Renal pelvis (tissue), 4 donors: ENCODE data around the gene SDK1. TPM values are rescaled to one million over a fixed set of nuclear protein-coding genes. Genes with fewer than 3 reads are reported as not detected.

Source experiments
- DNase-seq: peaks from one replicate; pipeline ENCODE4 v3.0.0-alpha.2; 2013
- polyA plus RNA-seq, 3 donors: library from polyadenylated mRNA; unstranded; fragments of 120-200 nt; gene quantifications; one replicate each; pipeline ENCODE4 v1.2.1, GENCODE V29; 2013; ENCODE audit not compliant: insufficient read length in 3 of 3

The SDK1 gene
- polyA plus RNA-seq, 3 donors, result 7.5 to 8.9 (median 8.4) TPM

- no peak for DNase-seq
Observed at GRCh38 chr7:3408814-3409595, 108.0 kb downstream of the SDK1 start.

DNA sequence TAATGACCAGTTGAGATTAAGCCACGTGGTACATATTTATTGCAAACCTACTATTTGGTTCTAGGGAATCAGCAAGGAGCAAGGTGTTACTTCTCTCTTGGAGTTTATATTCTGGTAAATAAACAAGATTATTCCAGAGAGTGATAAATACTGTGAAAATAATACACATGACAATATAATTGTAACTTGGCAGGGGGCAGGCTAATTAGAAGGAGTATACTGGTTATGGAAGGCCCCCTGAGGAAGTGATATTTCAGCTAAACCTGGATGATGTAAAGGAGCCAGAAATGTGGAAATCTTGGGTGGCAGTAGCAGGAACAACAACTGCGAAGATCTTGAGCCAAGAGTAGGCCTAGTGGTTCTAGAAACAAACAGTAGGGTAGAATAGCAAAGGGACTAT lies 111.8 kb downstream of the SDK1 start:
- no peak for DNase-seq

DNA sequence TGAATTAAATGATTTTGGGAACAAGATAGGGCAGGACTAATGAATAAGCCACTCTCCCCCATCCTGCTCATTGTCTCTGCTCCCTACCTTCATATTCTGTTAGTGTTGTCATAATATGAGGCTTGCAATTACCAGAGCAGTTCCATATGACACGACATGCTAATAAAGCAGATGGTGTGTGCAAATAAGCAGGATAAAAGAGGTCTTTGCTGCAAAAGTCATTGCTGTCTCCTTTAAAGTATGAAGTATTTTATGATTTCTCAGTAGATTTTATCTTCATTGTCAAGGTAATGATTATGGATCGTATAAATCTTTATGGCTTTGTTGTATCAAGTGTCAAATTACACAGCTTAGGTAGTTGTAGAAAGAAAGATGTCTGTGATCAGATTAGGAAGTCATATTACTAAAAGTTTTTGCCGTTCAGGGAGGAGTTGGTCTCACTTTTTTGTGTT lies 114.8 kb downstream of the SDK1 start:
- no peak for DNase-seq

- no peak for DNase-seq
Observed at GRCh38 chr7:3416453-3416852, 115.4 kb downstream of the SDK1 start.

- no peak for DNase-seq
Observed at GRCh38 chr7:3425087-3425486, 124.0 kb downstream of the SDK1 start.

- DNase-seq, result no peak
Observed at GRCh38 chr7:3426064-3426463, 125.0 kb downstream of the SDK1 start.

GRCh38 chr7:3427957-3428356 lies 126.9 kb downstream of the SDK1 start:
- no peak for DNase-seq

DNA sequence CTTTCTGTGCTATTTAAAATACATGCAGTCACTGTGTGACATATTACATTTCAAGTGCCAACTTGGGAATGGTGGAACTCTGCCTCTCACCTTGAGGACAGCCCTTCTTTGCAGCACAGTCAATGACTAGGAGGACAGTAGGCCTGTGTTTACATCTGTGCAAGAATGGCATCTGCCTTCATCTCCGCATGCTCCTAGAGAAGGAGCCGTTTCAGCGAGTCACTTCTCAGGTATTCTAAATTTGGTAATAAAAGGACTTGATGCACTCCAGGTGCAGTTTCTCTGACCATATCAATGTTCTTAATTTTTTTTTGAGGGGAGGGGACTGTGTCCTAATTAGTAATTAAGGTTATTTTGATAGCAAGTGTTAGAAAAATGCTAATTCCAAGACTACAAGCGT lies 128.9 kb downstream of the SDK1 start:
- no peak for DNase-seq

DNA sequence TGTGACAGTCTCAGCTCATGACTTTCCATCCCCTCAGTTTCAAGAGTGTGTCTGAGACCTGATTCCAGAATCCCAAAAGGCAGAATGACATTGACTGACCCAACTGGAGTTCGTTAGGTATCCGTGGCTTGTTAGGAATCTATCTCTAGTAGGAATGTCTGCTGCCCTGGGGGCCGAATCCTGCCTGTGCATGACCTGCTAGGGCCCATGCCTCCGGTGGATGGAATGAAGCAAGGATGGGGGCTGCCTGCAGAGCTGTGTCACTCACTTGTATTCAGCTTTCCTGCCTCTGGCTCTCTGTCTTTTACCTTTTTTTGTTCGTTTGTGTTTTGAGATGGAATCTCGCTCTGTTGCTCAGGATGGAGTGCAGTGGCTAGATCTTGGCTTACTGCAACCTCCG lies 129.5 kb downstream of the SDK1 start:
- no peak for DNase-seq

- DNase-seq, result no peak
Observed at GRCh38 chr7:3431306-3431705, 130.3 kb downstream of the SDK1 start.

- no peak for DNase-seq
Observed at GRCh38 chr7:3432911-3433310, 131.9 kb downstream of the SDK1 start.

GRCh38 chr7:3434611-3435010 lies 133.6 kb downstream of the SDK1 start:
- DNase-seq, result no peak

DNA sequence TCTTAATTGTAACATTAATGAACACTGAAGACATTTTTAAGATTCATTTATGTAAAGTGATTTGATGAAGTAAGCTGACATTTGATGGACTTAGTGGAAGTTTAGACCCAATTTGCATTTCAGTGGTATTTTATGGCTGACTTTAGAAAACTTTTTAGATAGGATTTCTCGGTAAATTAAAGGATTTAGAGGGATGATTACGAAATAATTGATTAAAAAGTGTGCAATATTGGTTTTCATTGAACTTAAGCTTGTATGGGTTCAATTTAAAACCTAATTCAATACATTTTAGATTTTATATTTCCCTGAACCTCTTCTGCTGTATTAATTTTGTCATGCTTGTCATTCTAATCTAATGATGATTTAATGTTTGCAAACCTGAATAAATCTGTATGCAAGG lies 135.1 kb downstream of the SDK1 start:
- DNase-seq, result no peak

- no peak for DNase-seq
Observed at GRCh38 chr7:3436746-3437145, 135.7 kb downstream of the SDK1 start.

GRCh38 chr7:3437467-3437866 lies 136.4 kb downstream of the SDK1 start:
- DNase-seq, result no peak

DNA sequence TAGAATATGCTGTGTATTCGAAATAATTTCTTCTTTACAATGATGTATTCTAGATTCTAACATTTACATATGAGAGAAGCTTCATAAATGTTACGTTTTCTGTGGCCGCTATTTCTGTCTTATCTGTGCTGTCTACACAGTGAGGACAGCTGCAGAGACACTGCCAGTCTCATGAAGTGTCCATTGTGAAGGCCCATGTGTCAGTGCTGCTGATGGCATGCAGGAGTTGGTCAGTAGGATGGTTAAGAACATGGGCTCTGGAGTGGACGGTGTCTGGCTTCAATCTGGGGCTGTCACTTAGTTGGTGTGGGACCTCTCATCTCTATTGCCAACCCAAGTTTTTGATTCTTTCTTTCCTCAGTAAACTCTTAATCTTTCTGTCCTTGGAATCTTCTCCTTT lies 137.3 kb downstream of the SDK1 start:
- DNase-seq, result no peak

DNA sequence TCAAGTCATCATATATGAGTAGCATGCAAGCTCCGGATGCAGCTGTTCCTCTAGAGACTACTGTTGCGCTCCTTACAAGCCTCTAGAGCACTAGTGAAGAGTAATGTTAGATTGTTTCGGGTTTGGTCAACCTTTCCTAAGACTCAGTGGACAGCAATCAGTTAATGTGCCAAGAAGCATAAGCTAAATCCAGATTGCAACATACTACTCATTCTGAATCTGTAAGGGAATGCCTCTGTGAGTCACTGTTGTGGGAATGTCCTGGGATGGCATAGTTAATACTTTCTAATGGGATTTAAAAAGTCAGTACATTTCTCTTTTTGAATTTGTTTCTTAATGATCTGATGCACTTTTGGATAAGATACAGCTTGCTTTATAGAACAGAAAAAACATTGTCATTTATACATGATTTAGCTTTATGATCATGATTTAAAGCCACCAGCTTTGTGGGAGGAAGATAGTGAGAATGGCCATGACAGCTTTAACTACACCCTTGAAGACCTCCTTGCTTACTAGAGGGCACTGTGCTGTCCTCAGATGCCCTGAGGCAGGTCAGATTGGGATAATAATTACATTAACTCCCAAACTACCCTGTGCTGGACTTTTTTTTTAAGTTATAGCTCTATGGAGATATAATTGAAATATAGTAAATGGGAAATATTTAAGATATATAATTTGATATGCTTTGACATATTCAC lies 138.4 kb downstream of the SDK1 start:
- DNase-seq, result no peak

GRCh38 chr7:3440509-3440908 lies 139.5 kb downstream of the SDK1 start:
- no peak for DNase-seq

GRCh38 chr7:3443716-3444115 lies 142.7 kb downstream of the SDK1 start:
- DNase-seq, result no peak

- DNase-seq, result no peak
Observed at GRCh38 chr7:3446786-3447185, 145.7 kb downstream of the SDK1 start.

- DNase-seq, result no peak
Observed at GRCh38 chr7:3451701-3452100, 150.6 kb downstream of the SDK1 start.

GRCh38 chr7:3453398-3453797 lies 152.3 kb downstream of the SDK1 start:
- no peak for DNase-seq

GRCh38 chr7:3455806-3456595 lies 154.9 kb downstream of the SDK1 start:
- no peak for DNase-seq
